ENCODE measurements around the gene AQP6. TPM values are rescaled to one million over a fixed set of nuclear protein-coding genes. Genes with fewer than 3 reads are reported as not detected.

The AQP6 gene
- total RNA-seq, 1 donor: 0.09 TPM

DNA sequence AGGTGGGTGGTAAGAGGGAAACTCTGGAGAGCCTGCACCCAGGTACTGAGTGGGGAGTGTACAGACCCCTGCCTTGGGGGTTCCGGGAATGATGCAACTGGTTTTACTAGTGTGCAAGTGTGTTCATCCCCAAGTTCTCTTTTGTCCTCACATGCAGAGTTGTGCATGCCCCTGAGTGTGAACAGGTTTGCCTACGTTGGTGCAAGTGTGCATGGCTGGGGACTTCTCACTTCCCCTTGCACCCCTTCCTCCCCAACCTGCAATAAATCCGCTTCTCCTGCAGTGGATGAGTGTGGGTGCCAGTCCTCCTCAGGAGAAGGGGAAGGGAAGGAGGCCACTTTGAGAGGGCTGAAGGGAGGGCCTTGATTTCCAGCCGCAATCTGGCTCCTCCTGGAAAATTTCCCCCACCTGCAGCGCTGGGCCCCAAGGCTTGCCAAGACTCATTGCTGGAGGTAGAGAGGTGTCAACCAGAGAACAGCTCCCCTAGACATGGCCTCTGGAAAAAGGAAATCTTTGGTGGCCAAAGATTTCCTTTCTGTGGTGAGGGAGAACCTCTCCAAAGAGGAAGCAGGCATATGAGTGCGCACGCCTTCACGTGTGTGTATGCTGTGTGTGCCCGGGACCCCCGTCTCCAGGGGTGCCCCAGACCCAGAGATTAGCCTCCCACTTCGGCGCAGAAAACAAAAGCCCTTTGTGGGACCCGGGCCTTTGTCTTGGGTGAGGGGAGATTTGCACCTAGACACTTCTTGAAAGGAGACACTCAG is 16.7 kb upstream of the AQP6 start:
- no peak overlapping the region for H3K4me3 ChIP-seq (ENCODE audit: low read depth, low read length)
- no peak for TF ChIP-seq CTCF (IDR thresholded peaks at IDR 0.05; ENCODE audit: insufficient read depth, low read length)
- DNase-seq (ENCODE audit: low read depth): no peak

DNA sequence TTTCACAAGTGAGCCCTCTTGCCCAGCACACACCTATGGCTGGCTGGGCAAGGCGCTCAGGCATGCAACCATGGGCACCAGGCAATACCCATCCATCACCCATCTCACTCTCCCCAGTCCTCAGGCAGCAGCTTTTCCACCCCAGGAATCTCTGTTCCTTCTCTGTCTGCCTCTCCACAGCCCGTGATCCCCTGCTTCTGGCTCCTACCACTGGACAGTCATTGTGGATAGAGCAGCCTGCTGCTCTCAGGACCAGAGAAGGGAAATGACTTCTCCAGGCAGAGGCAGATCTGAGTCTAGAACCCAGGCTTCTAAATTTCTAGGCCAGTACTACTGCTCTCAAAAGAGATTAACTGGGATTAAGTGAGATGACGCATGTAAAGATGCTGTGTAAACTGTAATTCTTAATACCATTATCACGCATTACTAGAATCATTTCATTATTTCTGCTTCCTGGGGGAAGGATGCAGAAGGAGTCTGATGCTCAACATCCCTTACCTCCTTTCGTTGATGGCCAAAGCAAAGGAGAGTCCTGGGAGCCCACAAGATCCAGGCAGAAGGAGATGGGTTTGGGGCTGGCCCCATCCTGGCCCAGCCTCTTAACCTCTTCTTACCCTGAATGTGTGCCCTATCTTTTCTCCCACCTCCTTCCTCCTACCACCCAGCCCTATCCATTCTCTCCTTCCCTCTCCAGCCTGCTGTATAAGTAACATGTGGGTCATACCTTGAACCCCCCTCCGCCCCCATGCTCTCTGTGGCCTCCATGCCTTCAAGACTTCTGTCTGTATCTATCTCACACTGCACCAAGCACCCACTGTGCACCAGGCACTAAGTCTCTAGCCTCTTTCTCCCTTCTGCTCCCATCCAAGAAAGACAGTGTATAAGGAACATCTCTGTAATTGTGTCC is 15.8 kb upstream of the AQP6 start:
- no peak overlapping the region for H3K4me3 ChIP-seq (ENCODE audit: low read depth, low read length)
- DNase-seq (ENCODE audit: low read depth): no peak
- TF ChIP-seq CTCF (IDR thresholded peaks at IDR 0.05; ENCODE audit: insufficient read depth, low read length): no peak

GRCh38 chr12:49957570-49957967 is 15.2 kb upstream of the AQP6 start:
- TF ChIP-seq CTCF (IDR thresholded peaks at IDR 0.05; ENCODE audit: insufficient read depth, low read length): no peak

GRCh38 chr12:49959685-49960473 is 12.9 kb upstream of the AQP6 start:
- TF ChIP-seq CTCF (IDR thresholded peaks at IDR 0.05; ENCODE audit: insufficient read depth, low read length): no peak
- peak; percentile 56 for DNase-seq (ENCODE audit: low read depth)
- H3K4me3 ChIP-seq (ENCODE audit: low read depth, low read length): no peak overlapping the region

More at GRCh38 chr12:49957570-49957967, 15.2 kb upstream of the AQP6 start:
- H3K4me3 ChIP-seq (ENCODE audit: low read depth, low read length): no peak overlapping the region
- DNase-seq (ENCODE audit: low read depth): no peak

GRCh38 chr12:49960474-49961110 is 12.2 kb upstream of the AQP6 start:
- no peak overlapping the region for H3K4me3 ChIP-seq (ENCODE audit: low read depth, low read length)
- no peak for DNase-seq (ENCODE audit: low read depth)
- TF ChIP-seq CTCF (IDR thresholded peaks at IDR 0.05; ENCODE audit: insufficient read depth, low read length): no peak
